SH-SY5Y (cell line): ENCODE results near the gene MIER2.

Source experiments
- GATA2 ChIP-seq: IDR thresholded peaks from 2 replicates; pipeline ENCODE4 v1.6.1; 2011; ENCODE audit warnings: mild to moderate bottlenecking, low read depth, low read length
- GATA3 ChIP-seq: IDR thresholded peaks from 2 replicates; pipeline ENCODE4 v1.6.1; 2011; ENCODE audit warnings: low read depth, mild to moderate bottlenecking, low read length, moderate library complexity

The MIER2 gene

DNA sequence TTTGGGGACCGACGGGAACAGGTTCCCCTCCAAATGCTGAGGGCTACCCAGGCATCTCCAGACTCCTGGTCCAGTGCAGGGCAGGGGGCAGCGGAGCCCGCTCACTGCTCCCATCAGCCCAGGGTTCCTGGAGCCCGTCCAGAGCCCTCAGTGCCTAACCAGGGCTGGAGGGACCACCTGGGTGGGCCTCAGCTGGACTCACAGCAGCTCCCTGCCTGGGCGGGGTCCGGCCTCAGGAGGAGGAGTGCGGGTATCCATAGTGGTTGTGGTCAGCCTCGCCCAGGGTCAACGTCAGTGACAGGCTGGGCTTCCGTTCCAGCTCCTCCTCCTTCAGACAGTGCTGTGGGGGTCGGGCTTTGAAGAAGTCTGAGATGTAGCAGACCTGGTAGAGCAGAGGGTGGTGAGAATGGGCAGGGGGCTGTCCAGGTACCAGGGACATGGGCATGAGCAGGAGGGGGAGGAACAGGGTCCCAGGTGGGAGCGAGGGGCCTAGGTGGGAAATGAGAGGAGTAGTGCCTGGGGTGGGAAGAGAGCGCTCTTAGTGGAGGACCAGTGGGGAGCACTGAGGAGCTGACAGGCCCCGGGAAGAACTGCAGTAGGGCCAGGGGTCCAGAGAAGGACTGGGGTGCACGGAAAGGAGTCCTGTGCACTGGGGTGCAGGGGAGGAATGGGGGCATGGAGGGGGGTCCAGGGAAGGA is 63.3 kb downstream of the MIER2 start:
- TF ChIP-seq GATA3 (no peak), GATA2 (no peak)

DNA sequence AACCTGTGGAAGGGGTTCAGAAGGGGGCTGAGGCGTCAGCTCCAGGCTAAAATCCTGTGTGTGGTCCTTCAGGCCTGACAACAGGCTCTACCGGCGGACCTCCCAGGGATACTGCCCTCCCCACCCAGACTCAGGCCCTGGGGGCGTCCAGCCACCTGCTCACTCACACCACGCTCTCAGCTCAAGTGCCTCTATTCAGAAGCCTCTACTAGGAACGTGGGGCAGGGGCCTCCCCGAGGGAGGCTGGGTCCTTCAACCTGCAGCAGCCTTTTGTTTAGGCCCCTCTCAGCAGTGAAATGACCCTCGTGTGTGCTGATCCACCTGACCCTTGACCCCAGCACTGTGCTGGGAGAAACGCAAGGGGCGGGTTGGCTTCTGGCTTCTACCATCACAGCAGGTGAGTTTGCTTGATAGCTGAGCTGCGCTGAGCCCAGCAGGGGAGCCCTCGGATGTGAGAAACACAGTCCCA is 64.0 kb downstream of the MIER2 start:
- no peak for TF ChIP-seq GATA2
- TF ChIP-seq GATA3: no peak

DNA sequence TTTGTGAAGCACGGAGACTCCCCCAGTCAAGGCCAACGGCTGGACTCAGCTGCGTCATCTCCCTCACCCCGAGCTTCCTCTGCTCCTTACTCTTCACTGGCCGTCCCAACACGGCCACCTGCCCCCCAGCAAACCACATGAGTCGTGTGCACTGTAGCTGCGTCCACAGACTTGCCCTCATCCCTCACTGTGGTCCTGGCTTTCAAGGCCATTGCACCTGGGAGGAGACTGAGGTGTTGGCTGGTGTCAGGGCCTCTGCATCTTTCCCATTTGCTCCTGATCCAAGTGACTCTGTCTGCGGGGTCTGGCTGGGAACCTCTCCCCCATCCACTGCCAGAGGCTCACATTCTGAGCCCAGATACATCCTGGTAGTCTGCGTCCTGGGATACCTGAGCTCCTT is 64.9 kb downstream of the MIER2 start:
- TF ChIP-seq GATA3 (no peak), GATA2 (no peak)

DNA sequence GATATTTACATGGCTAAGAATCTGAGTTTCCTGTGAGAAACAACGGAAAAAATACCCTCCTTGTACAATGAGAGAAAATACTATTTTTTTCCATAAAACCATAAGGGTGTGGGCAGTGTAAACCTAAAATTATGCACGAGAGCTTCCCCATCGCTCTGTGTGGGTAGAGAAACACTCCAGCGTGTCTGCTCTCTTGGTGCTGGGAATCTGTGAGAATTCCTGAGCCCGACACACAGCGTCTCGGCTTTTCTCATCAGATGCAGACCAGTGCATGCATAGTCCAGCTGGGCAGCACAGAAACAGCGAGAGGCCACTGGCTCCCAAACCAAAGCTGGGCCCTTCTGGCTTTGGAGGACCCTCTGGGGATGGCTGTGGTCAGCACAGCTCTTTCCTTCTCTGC is 65.4 kb downstream of the MIER2 start:
- TF ChIP-seq GATA2 (no peak), GATA3 (no peak)

DNA sequence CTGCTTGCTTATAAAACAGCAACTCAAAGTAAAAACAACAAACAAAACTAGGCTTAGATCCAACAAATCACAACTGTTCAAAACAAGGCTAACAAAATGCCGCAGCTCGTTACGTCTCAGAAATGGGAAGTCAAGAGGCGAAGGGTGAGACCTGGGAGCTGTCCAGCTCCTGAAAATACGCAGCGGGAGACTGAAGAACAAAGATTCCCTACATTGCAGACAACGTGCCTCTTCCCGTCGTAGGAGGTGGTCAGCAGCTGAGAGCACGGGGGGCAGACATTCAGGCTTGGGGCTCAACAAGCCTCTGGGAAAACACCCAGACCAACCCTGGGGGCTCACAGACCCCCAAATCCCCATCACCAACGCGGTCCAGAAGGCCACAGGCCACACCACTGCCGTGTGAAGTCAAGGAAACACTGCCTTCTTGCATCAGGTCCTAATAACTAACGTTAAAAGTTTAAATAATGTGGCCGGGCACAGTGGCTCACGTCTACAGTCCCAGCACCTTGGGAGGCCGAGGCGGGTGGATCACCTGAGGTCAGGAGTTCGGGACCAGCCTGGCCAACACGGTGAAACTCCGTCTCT is 66.9 kb downstream of the MIER2 start:
- TF ChIP-seq GATA3 (no peak), GATA2 (no peak)

DNA sequence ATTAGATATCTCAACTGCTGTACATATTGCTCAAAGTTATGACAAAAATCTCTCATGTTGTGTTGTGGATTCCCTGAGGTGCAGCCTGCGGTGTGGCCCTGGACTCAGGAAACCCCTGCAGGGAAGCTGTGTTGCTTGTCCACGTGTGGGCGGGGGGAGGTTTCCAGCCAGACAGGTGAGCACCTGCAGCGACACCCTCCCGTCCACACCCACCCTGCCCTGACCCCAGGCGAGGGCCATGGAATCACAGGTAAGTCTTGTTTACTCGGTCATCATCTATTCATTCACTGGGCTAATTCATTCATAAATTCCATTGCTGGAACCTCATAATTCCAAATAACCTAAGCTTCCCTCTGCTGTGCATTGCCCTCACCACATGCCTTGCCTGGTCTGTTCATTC is 67.5 kb downstream of the MIER2 start:
- TF ChIP-seq GATA3 (no peak), GATA2 (no peak)

DNA sequence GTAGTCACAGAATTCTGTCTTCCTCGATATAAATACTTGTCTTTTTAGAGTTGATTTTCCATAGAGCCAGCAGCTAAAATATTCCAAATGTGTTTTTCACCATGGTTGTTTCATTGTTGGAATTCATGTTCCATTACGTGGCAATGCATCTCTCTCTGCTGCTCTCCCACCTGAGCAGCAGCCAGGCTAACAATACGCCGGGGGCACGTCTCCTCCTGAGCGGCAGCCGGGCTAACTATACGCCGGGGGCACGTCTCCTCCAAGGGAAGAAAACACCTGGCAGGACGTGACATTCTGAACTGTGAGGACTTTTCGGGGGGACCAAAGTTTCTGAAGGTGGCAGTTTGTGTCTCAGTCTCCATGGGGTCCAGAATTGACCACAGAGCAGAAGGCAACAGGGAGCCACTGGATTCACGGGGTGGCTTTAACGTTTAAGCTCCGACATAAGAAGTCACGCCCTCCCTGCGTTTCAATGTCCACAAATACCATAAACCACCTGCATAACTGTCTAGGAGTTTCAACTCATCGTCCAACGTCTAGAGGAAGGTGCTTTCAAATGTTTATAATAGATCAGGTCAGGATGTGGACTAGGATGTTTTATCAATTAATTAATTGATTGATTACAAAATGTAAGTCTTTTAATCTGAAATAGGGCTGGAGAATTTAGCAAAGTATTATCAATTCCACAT is 68.5 kb downstream of the MIER2 start:
- TF ChIP-seq GATA3 (no peak), GATA2 (no peak)

DNA sequence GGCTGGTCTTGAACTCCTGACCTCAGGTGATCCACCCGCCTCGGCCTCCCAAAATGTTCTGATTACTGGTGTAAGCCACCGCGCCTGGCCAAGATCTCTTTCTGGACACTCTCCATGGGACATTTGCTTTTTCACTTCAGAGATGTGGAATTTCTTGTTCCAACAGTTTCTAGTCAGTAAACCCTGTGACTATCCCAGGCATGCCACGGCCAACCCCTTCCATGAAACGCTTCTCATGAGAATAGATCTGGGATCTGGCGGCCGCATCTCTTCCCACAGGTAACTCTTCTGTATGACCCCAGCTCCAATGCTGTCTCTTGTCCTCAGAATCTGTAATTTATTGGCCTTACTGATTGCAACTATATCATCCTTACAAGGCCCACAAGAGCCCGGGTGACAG is 69.6 kb downstream of the MIER2 start:
- TF ChIP-seq GATA3 (no peak), GATA2 (no peak)

DNA sequence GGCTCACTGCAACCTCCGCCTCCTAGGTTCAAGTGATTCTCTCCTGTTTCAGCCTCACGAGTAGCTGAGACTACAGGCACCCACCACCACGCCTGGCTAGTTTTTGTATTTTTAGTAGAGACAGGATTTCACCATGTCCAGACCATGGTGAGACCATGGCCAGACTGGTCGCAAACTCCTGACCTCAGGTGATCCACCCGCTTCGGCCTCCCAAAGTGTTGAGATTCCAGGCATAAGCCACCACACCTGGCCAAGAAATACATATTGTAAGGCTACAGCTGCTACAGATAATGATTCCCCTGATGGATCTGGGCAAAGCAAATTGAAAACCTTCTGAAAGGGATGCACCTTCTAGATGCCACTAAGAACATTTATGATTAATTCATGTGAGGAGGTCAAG is 71.2 kb downstream of the MIER2 start:
- TF ChIP-seq GATA3: no peak
- TF ChIP-seq GATA2: no peak

DNA sequence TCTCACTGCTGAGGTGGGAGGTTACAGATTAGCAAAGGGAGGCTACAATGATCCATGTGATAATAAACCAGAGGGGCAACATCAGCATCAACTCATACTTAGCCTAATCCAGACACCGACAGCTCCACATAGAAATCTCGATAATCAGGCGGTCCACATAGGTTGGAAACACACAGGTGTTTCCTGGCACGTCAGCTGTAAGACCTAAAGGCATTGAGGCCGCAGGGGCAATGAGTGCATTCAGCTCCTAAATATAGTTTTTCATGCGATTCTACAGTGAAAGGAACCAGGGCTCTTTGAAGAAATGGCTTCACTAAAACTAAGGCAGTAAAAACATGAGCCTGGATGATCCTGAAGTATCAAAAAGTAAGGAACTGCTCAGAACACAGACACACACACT is 72.7 kb downstream of the MIER2 start:
- no peak for TF ChIP-seq GATA3
- no peak for TF ChIP-seq GATA2

DNA sequence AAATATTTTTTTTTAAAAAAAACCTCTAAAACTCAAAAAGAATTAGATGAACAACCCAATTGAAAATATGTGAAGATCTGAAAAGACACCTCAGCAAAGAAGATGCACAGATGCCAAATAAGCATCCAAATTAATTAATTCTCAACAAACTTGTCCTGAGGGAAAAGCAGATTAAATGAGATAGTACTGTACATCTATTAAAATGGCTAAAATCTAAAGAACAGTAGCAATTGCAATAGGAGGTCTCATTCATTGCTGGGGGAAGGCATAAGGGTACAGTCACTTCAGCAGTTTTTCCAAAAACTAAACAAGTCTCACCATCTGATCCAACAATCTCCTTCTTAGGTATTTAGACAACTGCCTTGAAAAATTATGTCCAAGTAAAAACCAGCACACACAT is 75.4 kb downstream of the MIER2 start:
- TF ChIP-seq GATA2 (no peak), GATA3 (no peak)

DNA sequence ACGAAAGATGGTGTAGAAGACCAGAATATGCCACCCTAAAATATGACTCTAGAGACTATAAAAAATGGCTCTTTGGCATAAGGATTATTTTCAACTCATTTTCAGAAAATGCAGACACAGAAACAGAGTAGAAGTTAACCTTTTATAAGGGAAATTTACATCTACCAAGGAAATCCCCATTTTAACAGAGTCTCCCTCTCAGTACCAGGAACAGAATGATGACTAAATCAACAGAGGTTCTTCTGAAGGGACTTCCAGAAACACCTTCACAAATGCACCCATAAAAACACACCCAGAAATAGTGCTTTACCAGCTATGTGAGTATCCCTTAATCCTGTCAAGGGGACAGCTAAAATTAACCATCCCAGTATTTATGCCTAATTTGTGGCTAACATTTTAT is 82.5 kb downstream of the MIER2 start:
- TF ChIP-seq GATA3 (no peak), GATA2 (no peak)
